ENCODE measurements around the gene IFI27L1. TPM values are rescaled to one million over a fixed set of nuclear protein-coding genes. Genes with fewer than 3 reads are reported as not detected.
A peak's percentile ranks its signal among the peaks of the same experiment; 100 is the strongest.

The IFI27L1 gene
- polyA plus RNA-seq, 3 donors, result 2.1 to 3.1 (median 2.2) TPM

- Histone ChIP-seq H3K4me1 (ENCODE audit: control insufficient read depth in 1 of 2, insufficient read depth in 2 of 2, low read length in 2 of 2) (peaks cover 3 to 4% of the 10 kb centered on the region in 2 donors), H3K27me3 (ENCODE audit: control insufficient read depth in 2 of 2, insufficient read depth in 2 of 2, low read length in 2 of 2) (no peaks in the 10 kb centered on the region), H3K4me3 (replicated peaks in 1 of 3; ENCODE audit: low read depth in 2 of 3, low read length in 3 of 3) (no peak overlapping the region), H3K9me3 (replicated peaks in 1 of 2; ENCODE audit: control insufficient read depth in 1 of 2, insufficient read depth in 1 of 2, low read length in 2 of 2) (no peaks in the 10 kb centered on the region), H3K27ac (ENCODE audit: low read depth in 1 of 2, low read length in 2 of 2) (no peak overlapping the region), H4K20me1 (ENCODE audit: insufficient read depth, low read length) (no peaks in the 10 kb centered on the region), H2AFZ (ENCODE audit: insufficient read depth, low read depth, low read length, poor library complexity, severe bottlenecking) (no peak overlapping the region), H3K36me3 (replicated peaks in 1 of 2; ENCODE audit: control insufficient read depth in 1 of 2, insufficient read depth in 2 of 2, low read length in 2 of 2) (no peaks in the 10 kb centered on the region), H3K9ac (ENCODE audit: insufficient read depth, low read length, poor library complexity, severe bottlenecking) (no peak overlapping the region), H3K4me2 (replicated peaks; ENCODE audit: extremely low read depth, low read length, poor library complexity, severe bottlenecking) (no peak overlapping the region), H3K79me2 (ENCODE audit: insufficient read depth, low read length) (no peaks in the 10 kb centered on the region)
- no peak for DNase-seq
- Mint-ChIP-seq H3K27ac (peak overlapping the region in 1 of 7 donors; percentile 61), H3K4me3 (no peak overlapping the region), H3K9me3 (peaks cover 0 to 5% (median 0%) of the 10 kb centered on the region in 7 donors), H3K4me1 (peaks cover 8% of the 10 kb centered on the region), H3K36me3 (peaks cover 0 to 1% of the 10 kb centered on the region in 2 donors), H3K27me3 (ENCODE audit: low read depth in 3 of 3) (peaks cover 3 to 10% (median 6%) of the 10 kb centered on the region in 3 donors)
- no CpG with 5 or more reads among the region's 2 CpGs for WGBS (ENCODE audit: insufficient coverage)
- TF ChIP-seq CTCF (IDR thresholded peaks at IDR 0.05), result no peak
- intact Hi-C loops (cut with micrococcal nuclease), result no loop called here
These were observed 28.8 kb downstream of the IFI27L1 start for GRCh38 chr14:94109915-94110250.

DNA sequence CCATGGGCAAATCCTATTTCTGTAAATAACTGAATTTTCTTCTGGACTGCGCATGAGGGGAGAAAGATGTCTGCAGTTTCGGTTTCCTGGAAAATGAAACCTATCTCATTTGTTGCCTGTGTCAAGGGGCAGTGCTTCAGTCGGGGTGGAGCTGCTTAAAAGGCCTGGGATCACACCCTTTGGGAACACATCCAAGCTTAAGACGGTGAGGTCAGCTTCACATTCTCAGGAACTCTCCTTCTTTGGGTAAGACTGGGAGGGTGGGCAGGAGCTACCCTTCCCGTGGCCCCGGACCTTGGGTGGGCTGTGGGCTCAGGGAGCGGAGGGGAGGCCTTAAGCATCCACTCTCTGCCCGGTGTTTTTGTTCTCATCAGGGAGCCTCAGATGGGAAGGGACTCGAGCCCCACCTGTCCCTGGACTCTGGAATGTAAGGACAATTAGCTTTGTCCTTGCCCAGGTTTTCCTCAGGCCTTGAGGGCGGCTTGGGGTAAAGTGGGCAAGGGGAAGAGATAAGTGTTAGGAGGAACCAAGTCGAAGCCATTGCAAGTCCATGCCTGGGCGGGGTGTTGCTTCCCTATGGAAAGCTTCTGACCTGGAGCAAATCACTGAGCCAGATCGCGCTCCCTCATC is 29.6 kb downstream of the IFI27L1 start, which contains the start of gene IFI27:
TSS of gene IFI27 (plus strand) at position 185 of the 630 bp plus-strand sequence.
- H3K9me3 ChIP-seq (replicated peaks in 1 of 2; ENCODE audit: control insufficient read depth in 1 of 2, insufficient read depth in 1 of 2, low read length in 2 of 2), result no peaks in the 10 kb centered on the region
- peaks cover 10% of the 10 kb centered on the region in 2 donors for H3K4me1 ChIP-seq (ENCODE audit: control insufficient read depth in 1 of 2, insufficient read depth in 2 of 2, low read length in 2 of 2)
- Mint-ChIP-seq H3K4me3 (no peak within 1 kb of the TSS), H3K9me3 (peaks cover 0 to 5% (median 0%) of the 10 kb centered on the region in 7 donors), H3K36me3 (peaks cover 0 to 1% of the 10 kb centered on the region in 2 donors), H3K27me3 (ENCODE audit: low read depth in 3 of 3) (peaks cover 5 to 10% (median 6%) of the 10 kb centered on the region in 3 donors), H3K4me1 (peaks cover 15% of the 10 kb centered on the region), H3K27ac (peak within 1 kb of the TSS in 1 of 7 donors; percentile 61)
- H3K4me3 ChIP-seq (replicated peaks in 1 of 3; ENCODE audit: low read depth in 2 of 3, low read length in 3 of 3), result no peak within 1 kb of the TSS
- intact Hi-C loops (cut with micrococcal nuclease), result no loop called here
- H3K27me3 ChIP-seq (ENCODE audit: control insufficient read depth in 2 of 2, insufficient read depth in 2 of 2, low read length in 2 of 2), result no peaks in the 10 kb centered on the region
- 93% methylated on average over 14 of the region's 14 CpGs for WGBS (ENCODE audit: insufficient coverage)
- H3K9ac ChIP-seq (ENCODE audit: insufficient read depth, low read length, poor library complexity, severe bottlenecking), result no peak within 1 kb of the TSS
- H2AFZ ChIP-seq (ENCODE audit: insufficient read depth, low read depth, low read length, poor library complexity, severe bottlenecking), result no peak within 1 kb of the TSS
- TF ChIP-seq CTCF (IDR thresholded peaks at IDR 0.05), result no peak
- H3K4me2 ChIP-seq (replicated peaks; ENCODE audit: extremely low read depth, low read length, poor library complexity, severe bottlenecking), result no peak within 1 kb of the TSS
- no peaks in the 10 kb centered on the region for H3K79me2 ChIP-seq (ENCODE audit: insufficient read depth, low read length)
- DNase-seq, result no peak
- H3K36me3 ChIP-seq (replicated peaks in 1 of 2; ENCODE audit: control insufficient read depth in 1 of 2, insufficient read depth in 2 of 2, low read length in 2 of 2), result no peaks in the 10 kb centered on the region
- H3K27ac ChIP-seq (ENCODE audit: low read depth in 1 of 2, low read length in 2 of 2), result no peak within 1 kb of the TSS
- H4K20me1 ChIP-seq (ENCODE audit: insufficient read depth, low read length), result no peaks in the 10 kb centered on the region

All from CD14-positive monocyte (primary cell).